RPMI7951 (cell line): Measurements from ENCODE around the gene DNAH14. TPM values are rescaled to one million over a fixed set of nuclear protein-coding genes. Genes with fewer than 3 reads are reported as not detected.

Experiments used
- DNase-seq: peaks from one replicate; pipeline ENCODE4 v3.0.0-alpha.2; 2012; ENCODE audit warnings: low read depth
- total RNA-seq: library from RNA; depleted of rRNA; stranded (reverse); fragments of >200 nt; shearing (Covaris generic); gene quantifications from 2 replicates; pipeline ENCODE4 v1.2.3, GENCODE V29; 2014

DNAH14 gene
- total RNA-seq, 1 experiment from 2014 or later = 19.7 TPM

- DNase-seq = no peak
Measured at GRCh38 chr1:225406976-225407725, 477.7 kb downstream of the DNAH14 start.

- no peak for DNase-seq
Measured at GRCh38 chr1:225407755-225408154, 478.3 kb downstream of the DNAH14 start.

GRCh38 chr1:225408249-225408648 is 478.8 kb downstream of the DNAH14 start:
- no peak for DNase-seq

- DNase-seq = no peak
Measured at GRCh38 chr1:225409051-225409450, 479.6 kb downstream of the DNAH14 start.

- DNase-seq = no peak
Measured at GRCh38 chr1:225410036-225410435, 480.6 kb downstream of the DNAH14 start.

- no peak for DNase-seq
Measured at GRCh38 chr1:225412321-225412720, 482.8 kb downstream of the DNAH14 start.

GRCh38 chr1:225412803-225413351 is 483.4 kb downstream of the DNAH14 start:
- DNase-seq = no peak

- no peak for DNase-seq
Measured at GRCh38 chr1:225413708-225414375, 484.4 kb downstream of the DNAH14 start.

GRCh38 chr1:225415307-225415706 is 485.8 kb downstream of the DNAH14 start:
- DNase-seq = no peak

GRCh38 chr1:225415967-225416745 is 486.7 kb downstream of the DNAH14 start:
- no peak for DNase-seq

- DNase-seq = no peak
Measured at GRCh38 chr1:225418059-225418458, 488.6 kb downstream of the DNAH14 start.

GRCh38 chr1:225418598-225418997 is 489.1 kb downstream of the DNAH14 start:
- DNase-seq = no peak

GRCh38 chr1:225422031-225422605 is 492.6 kb downstream of the DNAH14 start:
- DNase-seq = no peak

- DNase-seq = no peak
Measured at GRCh38 chr1:225422795-225423517, 493.5 kb downstream of the DNAH14 start.

GRCh38 chr1:225423518-225423855 is 494.0 kb downstream of the DNAH14 start:
- DNase-seq = no peak

GRCh38 chr1:225424562-225425200 is 495.2 kb downstream of the DNAH14 start:
- DNase-seq = peak; percentile 55

GRCh38 chr1:225425201-225425786 is 495.8 kb downstream of the DNAH14 start:
- DNase-seq = peak; percentile 13

- peak; percentile 17 for DNase-seq
Measured at GRCh38 chr1:225426395-225427234, 497.1 kb downstream of the DNAH14 start.
